GM21717 (cell line): ENCODE results near the gene KLRB1.
"Not testable (repeated sequence)": the region's sequence is repeated elsewhere in the genome, so short reads cannot be mapped to it uniquely, and the experiment has no call there.

Experiments
- ATAC-seq: cut with Tn5 transposase; IDR thresholded peaks from one replicate; pipeline ENCODE4 v1.9.1; 2021; ENCODE audit warnings: mild to moderate bottlenecking, moderate library complexity; ENCODE audit not compliant: unreplicated experiment

The KLRB1 gene

DNA sequence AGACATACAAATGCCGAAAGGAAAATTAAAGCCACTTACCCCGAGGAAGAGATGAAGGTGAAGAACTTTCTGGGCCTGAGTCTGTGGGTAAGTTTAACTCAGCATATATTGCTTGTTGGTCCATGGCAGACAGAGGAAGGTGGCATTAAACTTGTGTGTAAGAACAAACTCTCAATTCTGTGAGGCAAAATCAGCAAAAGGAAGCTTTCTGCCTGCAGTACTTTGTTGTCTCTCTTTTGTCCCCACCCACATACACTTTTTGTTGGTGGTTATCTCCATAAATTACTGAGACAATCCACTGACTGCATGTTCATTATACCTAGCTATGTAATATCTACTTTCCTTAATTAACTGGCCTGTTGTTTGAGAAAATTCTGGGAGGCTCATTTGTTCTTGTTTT is at the start of gene KLRB1:
TSS of gene KLRB1 (minus strand) at position 201 of the 400 bp plus-strand sequence. CDS start at position 124, 77 bp downstream.
- ATAC-seq = no peak

DNA sequence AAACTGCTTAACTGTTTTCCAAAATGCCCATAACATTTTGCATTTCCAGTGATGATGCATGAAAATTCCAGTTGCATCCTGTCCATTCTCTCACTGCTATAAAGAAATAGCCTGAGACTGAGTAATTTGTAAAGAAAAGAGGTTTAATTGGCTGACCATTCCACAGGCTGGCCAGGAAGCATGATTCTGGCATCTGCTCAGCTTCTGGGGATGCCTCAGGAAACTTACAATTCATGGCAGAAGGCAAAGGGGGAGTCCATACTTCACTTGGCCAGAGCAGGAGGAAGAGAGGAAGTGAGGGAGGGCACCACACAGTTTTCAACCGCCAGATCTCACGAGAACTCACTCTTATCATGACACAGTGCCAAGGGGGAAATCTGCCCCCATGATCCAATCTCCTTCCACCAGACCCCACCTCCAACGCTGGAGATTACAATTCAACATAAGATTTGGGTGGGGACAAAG is 43.6 kb upstream of the KLRB1 start:
- no peak for ATAC-seq

- ATAC-seq = no peak
Measured at GRCh38 chr12:9650151-9650576, 42.4 kb upstream of the KLRB1 start.

DNA sequence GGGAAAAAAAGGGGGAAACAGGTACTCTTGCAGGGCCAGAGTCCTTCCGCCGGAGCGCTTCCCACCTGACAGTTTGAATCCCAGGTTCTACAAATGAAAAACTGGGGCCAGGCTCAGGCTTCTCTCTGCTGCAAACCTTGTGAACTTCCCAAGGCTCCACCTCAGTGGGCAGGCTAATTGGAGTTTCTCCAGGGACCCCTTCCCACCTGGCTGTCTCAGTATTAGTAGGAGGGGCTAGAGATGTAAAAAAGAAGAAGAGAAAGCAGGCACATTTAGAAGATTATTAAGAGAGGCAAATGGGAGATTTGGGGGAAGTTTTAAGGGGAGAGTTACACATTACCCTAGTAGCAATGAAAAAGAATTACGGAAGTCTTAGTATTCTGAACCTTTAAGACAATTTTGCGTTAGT is 41.8 kb upstream of the KLRB1 start:
- no peak for ATAC-seq

DNA sequence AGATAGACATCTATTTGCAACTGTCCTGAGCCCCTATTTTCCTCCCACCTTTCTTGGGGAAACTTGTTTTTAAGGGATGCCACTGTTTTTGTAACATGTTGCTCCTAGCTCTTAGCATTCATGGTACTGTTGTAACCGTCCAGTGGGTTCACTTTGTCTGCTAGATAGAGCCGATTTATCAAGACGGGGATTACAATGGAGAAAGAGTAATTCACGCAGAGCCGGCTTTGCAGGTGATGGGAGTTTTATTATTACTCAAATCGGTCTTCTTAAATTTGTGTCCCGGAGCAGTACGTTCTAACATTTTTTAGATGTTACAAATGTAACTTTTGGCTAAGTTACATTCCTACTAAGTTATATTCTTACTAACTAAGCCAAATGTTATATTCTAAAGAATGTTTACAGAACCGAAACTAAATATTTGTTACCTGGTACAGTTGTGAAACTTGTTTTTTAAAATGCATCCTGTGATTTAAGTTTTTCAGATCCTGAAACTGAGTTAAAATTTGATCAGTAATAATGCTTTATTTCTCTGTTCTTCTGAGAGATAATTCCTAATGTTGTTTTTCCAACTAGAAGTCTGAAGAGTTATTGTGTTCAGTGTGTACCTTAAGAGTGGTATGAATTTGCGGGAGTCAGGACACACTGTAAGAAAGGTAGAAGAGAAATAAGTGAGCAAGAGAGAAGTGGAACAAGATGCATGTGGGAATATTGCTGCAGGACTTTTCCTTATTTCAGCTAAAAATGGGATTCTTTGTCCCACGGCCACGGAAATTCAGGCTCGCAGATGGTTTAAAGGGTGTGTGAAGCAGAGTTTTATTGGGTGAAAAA is 41.2 kb upstream of the KLRB1 start:
- ATAC-seq = no peak

- ATAC-seq = peak; percentile 73
Measured at GRCh38 chr12:9647825-9648700, 40.3 kb upstream of the KLRB1 start.

DNA sequence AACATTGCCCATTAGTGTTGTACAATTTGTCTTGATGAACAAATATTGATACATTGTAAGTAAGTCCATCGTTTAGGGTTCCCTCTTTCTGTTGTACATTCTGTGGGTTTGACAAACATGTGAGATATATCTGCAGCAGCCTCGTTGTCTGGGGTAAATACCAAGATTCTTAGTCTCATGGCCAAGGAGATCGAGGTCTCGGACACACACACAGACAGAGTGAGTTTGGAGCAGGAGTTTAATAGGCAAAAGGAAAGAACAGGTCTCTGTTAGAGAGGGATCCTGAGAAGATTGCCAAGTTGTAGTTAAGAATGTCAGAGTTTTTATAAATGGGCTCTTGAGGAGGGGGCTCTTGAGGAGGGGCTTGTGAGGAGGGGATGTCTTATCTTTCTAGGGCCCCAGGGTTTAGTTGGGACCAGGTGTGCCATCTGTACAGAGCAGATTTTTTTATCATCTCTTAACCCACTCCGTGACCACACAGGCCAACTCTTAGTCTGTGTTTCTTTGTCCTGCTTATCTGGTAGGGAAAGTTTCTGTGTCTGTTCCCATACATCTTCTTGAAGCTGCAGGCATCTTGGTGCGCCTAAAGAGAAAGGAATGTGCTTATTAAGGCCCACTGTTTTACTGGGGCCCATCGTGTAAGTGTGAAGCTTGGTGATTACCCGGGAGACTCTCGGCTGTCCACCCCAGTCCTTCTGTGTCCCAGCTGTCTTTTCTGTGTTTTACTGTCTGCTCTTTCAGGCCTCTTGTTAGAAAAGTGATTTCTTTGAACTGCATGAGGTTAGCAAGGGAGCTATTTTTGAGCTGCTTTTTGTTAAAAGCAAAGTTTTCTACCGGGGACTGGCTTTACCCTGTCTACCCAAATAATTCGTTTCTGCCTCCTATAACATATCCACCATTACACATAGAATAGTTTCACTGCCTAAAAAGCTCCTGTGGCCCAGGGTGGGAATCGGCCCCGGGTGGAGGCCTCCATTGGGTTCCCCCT is 39.4 kb upstream of the KLRB1 start:
- peak; percentile 5 for ATAC-seq

- not testable (repeated sequence) for ATAC-seq
Measured at GRCh38 chr12:9644985-9645551, 37.4 kb upstream of the KLRB1 start.

GRCh38 chr12:9643266-9643660 is 35.5 kb upstream of the KLRB1 start:
- no peak for ATAC-seq

GRCh38 chr12:9642606-9643265 is 35.0 kb upstream of the KLRB1 start:
- no peak for ATAC-seq

DNA sequence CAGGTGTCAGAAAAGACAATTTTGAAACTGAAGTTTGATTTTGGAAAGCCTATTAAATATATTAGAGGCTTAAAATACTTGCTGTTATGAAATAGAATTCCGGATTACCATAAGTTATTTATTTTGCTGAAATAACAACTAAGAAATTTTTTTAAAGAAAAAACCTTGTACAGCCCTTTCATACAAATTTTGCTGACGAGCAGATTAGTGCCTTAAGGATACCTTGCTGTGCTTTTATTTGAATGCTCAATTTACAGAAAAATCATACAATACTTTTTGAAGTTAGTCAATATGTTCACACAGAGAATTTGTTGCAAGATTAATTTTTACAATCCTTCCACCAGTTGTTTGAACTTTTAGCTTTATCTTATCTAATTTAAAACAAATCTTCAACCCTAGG is 32.3 kb upstream of the KLRB1 start:
- no peak for ATAC-seq

DNA sequence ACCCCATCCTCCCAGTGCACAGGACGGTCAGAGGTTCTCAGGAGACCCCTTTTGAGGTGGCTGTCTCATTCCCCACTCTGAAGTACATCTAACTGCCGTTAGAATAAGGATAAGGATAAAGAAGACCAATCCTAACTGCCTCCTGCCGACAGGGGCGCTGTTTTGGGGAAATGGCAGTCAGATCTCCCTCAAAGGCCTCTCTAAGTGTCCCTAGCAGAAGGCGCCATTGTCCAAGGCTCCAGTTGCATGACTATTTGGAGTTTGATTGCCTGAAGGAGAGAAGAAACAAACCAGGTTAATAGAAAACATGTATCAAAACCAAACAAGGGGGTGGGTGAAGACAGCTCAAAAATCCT is 29.1 kb upstream of the KLRB1 start:
- no peak for ATAC-seq

- no peak for ATAC-seq
Measured at GRCh38 chr12:9636150-9636850, 28.6 kb upstream of the KLRB1 start.

DNA sequence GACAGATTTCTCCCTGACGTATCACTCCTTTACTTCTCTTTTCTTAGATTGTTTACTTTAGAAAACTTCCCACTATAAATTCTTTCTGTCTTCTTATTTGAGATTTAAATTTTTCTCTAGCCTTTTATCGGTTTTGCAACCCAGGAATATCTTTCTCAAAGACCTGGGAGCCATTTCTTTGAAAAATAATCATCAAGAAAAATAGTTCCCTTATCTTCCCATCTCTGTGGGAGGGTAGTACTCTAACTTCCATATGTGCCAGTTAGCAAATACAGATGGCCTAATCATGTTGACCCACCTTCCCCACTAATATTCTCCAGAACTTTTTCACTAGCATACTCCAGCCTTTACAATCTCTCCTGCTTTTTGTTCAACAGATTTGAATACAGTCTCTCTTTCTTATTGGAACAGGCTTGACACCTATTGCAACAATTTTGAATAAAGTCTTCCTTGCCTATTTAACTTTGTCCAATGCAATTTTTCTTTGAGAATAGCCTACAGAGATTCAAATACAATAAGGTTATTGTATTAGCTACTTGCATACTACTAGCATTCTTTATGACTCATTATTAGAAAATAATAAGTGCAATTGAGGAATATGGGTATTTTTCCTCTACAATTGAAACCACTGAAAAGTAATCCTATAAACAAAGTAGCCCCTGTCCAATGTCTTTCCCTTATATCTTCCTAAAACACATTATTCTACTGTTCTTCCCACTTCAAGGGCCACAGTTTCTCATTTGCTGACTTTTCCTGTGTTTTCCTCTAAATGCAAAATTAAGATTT is 27.4 kb upstream of the KLRB1 start:
- ATAC-seq = no peak

DNA sequence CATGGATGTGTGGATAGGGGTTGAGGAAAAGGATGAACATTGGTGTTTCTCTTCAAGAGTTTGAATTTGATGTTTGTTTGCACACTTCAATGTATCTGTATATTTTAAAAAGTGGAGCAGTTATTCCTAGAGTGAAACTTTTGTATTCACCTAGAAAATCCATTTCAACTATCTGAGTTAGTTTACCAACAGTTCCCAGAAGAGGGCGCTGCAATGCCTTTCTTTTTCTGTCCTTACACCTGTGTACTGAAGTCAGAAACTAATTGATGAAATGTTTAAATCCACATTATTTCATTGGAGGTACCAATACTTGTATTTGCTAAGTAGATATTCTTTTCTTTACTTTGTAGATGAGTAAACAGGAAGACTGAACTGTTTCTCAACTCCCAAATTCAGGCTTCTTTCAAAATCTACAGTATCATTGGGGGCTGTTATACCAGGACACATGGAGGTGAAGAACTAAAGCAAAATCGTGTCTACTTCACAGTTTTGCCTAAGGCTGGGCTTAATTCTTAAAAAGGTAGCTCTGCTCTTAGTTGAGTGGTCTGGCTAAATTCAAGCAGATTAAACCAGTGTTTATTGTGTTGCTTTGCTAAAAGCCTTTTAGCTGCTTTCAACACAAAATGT is 26.6 kb upstream of the KLRB1 start:
- no peak for ATAC-seq

- no peak for ATAC-seq
Measured at GRCh38 chr12:9632766-9633165, 25.1 kb upstream of the KLRB1 start.

- ATAC-seq = no peak
Measured at GRCh38 chr12:9626821-9627220, 19.1 kb upstream of the KLRB1 start.

GRCh38 chr12:9626291-9626690 is 18.6 kb upstream of the KLRB1 start:
- ATAC-seq = no peak
